HL-60/S4 treated with retinoic acid at 250 ng/mL for 4 days and 3 days (cell line): Measurements from ENCODE around the gene NFKBIE.

ENCODE experiments used
- in situ Hi-C: fragments of 300-500 bp; cut with MboI; formaldehyde crosslinking; loops from 2 replicates; pipeline ENCODE4 v1.7.0; 2022; ENCODE audit warnings: low sequenced_read_pairs

NFKBIE gene

DNA sequence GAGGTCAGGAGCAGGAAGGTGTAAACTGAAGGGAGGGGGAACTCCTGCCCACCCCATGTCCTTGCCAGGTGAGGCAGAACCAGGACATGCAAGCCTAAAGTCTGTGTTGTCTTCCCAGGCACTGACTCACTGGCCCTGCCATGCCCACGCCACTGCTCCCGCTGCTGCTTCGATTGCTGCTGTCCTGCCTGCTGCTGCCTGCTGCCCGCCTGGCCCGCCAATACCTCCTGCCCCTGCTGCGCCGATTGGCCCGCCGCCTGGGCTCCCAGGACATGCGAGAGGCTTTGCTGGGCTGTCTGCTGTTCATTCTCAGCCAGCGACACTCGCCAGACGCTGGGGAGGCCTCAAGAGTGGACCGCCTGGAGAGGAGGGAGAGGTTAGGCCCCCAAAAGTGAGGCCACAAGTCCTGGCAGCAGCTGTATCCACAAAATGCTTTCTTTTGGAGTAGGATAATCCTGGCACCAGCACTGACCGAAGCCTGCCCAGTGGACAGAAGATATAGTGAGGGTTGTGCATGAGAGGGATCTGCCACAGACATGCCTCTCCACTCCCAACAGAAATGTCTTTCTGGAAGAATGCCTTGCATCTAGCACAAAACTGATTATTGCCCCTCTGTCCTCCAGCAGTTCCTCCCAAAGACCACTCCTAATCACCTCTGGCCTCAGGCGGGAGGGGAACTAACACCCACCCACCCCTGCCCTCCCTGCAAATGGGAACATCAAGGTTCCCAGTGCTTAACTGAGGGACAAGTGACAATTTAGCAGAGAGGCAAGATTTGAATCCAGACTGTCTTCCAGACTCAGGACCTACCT is 47.8 kb downstream of the NFKBIE start:
- in situ Hi-C loops = no loop called here

DNA sequence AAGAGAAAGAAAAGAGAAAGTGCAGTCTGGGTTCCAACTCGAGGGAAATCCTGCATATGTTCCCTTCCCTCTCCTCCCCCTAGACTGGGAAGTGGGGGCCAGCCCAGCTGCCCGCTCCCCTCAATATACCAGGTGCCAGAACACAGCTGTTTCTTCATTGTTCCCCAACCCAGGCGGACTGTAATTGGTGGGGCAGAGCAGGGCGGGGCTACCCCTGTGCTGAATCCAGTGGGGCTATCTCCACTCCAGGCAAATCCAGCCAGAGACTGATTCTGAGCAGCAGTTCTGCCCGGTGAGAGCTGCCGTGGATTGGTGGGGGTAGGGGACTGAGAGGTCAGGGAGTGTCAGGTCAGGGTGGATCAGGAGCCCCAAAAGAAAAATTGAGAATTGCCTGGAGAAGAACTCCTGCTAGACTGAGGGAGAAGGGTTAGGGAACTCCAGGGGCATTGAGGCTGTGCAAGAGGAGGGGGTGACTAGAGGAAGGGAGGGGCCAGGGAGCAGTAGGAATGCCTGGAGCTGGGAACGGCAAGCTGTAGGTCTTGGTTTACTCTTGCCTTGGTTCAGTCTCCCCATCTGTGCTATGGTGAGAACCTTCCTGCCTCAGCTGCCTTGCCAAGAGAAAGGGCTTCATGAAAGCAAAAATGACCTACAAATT is 48.5 kb downstream of the NFKBIE start, which contains the start of gene MYMX:
Gene MYMX (plus strand): TSS at position 250 of the 655 bp plus-strand sequence. CDS start 546 bp downstream, outside the sequence.
- in situ Hi-C loops = no loop called here

DNA sequence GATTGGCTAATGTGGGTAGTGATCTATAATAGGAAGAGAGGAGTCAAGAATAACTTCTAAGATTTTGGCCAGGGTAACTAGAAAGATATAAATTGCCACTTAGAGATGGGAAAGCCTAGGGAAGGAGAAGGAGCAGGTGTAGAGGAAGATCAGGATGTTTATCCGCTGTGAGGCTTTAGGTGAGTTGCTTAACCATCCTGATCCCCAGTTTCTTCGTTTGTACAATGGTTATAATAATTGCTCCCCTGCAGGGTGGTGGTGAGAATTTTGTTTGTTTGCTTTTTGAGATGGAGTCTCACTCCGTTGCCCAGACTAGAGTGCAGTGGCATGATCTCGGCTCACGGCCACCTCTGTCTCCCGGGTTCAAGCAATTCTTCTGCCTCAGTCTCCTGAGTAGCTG is 51.0 kb downstream of the NFKBIE start:
- in situ Hi-C loops = no loop called here

DNA sequence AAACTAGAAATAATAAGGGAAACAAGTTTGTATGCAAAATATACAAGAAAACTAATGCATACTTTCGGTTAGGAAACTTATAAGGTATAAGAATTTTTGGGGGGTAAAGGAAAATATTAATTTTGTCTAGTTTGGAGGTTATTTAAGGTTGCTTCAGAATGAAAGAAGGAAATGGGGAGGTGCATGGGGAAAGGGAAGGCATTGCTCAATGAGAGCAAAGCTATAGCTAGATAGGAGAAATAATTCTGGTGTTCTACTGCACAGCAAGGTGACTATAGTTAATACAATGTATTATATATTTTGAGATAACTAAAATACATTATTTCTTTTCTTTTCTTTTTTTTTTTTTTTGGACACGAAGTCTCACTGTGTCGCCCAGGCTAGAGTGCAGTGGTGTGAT is 54.1 kb downstream of the NFKBIE start:
- in situ Hi-C loops = no loop called here
